Skin epidermis (tissue), 12 donors: ENCODE measurements around the gene HABP2.

Experiments used
- H3K27ac ChIP-seq, 21 experiments: fragments of 200-600 bp; sonication (generic) in 11 of 21; one replicate each; pipeline ENCODE4 v1.5.0; 2020; ENCODE audit warnings: mild to moderate bottlenecking in 3 of 21, inconsistent platforms in 2 of 21, moderate library complexity in 2 of 21
- H3K4me3 ChIP-seq, 7 experiments: fragments of 200-600 bp; sonication (generic) in 2 of 7; one replicate each; pipeline ENCODE4 v1.5.0; 2020; ENCODE audit warnings: inconsistent platforms in 2 of 7, mild to moderate bottlenecking in 2 of 7, moderate library complexity in 1 of 7

The HABP2 gene

DNA sequence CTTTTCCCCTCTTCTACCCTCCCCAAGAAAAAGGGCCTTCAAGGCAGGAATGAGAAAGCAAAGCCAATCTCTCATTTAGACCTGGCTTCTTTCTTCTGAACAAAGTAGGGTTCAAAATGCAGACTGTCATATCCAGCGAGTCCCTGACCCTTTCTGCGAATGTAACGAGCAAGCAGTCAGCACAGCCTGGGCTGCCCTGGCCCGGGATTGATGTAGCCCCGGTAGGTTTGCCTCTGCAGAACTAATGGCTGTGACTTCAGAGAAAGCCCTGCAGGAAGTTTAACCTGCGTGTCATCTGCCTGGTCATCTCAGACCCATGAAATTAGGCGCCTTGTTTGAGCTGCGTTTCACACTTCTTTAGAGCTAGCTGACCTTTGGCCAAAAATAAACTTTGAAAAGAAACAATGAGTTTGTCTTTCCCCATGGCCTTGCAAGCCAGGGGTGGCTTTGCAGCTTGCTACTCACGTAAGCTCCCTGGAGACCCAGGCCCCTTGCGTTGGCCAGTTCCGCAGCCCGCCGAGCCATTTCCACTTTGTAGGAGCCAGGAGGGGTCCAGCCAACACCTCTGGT lies 36.4 kb downstream of the HABP2 start:
- Histone ChIP-seq H3K4me3 (no peak overlapping the region), H3K27ac (no peak overlapping the region)

GRCh38 chr10:113590581-113590980 lies 37.7 kb downstream of the HABP2 start:
- no peak overlapping the region for H3K4me3 ChIP-seq
- no peak overlapping the region for H3K27ac ChIP-seq

GRCh38 chr10:113592380-113592779 lies 39.5 kb downstream of the HABP2 start:
- H3K27ac ChIP-seq: no peak overlapping the region

GRCh38 chr10:113594652-113595051 lies 41.8 kb downstream of the HABP2 start:
- H3K27ac ChIP-seq: no peak overlapping the region
- H3K4me3 ChIP-seq: no peak overlapping the region

More at GRCh38 chr10:113592380-113592779, 39.5 kb downstream of the HABP2 start:
- no peak overlapping the region for H3K4me3 ChIP-seq

DNA sequence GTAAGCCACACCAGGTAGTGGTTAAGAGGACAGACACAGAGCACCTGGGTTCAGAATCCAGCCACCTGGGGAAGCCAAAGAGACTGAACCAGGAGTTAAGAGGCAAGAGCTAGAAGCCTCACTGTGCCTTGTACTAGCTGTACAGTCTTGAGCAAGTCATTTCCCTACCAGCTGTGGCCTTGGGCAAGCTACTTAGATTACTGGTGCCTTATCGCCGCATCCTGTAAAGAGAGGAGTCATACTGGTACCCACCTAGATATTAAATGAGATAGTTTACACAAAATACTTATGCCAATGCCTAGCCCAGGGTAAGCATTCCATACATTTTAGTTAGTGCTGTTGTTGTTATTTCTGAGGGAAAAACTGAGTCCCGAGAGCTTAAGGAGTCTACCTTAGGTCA lies 47.7 kb downstream of the HABP2 start:
- H3K27ac ChIP-seq: no peak overlapping the region
- no peak overlapping the region for H3K4me3 ChIP-seq

DNA sequence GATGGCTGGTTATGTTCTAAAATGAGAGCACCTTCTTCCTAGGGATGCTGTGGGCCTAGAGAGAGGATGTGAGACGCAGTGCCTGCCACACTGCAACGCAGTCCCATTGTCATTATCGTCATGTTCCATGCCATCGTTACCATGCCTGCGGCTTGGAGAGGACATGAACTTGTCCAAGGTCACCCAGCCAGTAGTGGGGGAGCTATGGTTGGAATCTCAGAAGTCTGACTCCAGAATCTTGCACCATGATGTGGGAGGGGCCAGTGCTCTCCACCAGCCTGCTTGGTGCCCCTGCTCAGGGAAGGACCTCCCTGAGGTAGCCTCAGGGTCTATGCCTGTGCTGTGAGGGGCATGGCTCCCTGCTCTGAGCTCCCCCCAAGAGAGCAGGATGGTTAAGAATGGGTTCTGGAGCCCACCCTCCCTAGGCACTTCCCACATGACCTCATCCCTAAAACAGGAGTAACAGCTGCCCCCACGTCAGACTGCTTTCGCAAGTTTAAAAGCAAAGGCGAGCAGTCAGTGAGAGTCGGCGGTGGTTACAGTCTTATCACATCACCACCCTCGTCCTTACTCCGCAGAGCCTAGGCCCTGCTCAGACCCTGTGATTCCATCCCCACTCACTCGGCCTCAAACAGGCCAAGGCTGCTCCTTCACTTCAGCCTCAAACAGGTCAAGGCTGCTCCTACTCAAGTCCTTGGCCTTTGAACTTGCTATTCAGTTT lies 50.4 kb downstream of the HABP2 start:
- no peak overlapping the region for H3K4me3 ChIP-seq
- H3K27ac ChIP-seq: no peak overlapping the region

DNA sequence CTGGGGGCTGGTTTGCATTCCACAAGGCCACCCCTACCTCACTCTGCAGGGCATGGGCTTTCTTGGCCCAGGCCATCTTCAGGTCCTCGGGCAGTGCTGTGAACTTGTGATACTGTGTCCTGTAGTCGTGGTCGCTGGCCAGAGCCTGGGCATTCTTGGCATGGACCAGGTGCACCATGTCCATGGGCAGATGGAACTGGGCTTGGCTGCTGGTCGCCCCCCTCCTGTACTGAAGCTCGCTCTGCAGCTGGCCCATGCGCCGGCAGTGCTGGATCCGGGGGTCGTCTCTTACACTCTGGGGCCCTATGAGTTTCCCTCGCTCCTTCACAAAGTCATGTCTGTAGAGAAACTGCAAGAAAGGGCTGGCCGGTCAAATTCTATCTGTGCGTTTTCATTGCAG lies 51.7 kb downstream of the HABP2 start:
- no peak overlapping the region for H3K4me3 ChIP-seq
- no peak overlapping the region for H3K27ac ChIP-seq

GRCh38 chr10:113605268-113605978 lies 52.6 kb downstream of the HABP2 start:
- Histone ChIP-seq H3K27ac (no peak overlapping the region), H3K4me3 (no peak overlapping the region)

DNA sequence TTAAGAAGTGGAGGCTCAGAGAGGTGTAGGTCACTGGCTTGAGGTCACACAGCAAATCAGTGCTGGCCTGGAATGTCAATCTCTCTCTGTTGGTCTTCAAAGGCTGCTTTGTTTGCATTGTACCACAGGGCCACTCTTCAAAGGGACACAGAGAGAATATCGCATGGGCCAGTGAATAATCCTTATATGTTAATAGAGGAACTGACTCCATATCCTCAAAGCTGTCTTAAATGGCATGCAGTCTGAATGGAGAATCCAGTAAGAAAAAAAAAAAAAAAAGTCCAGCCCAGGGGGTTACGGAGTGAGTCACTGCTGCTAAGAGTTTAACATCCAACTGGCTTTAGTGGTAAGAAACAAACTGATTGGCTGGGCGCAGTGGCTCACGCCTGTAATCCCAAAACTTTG lies 56.9 kb downstream of the HABP2 start:
- Histone ChIP-seq H3K27ac (no peak overlapping the region), H3K4me3 (no peak overlapping the region)

DNA sequence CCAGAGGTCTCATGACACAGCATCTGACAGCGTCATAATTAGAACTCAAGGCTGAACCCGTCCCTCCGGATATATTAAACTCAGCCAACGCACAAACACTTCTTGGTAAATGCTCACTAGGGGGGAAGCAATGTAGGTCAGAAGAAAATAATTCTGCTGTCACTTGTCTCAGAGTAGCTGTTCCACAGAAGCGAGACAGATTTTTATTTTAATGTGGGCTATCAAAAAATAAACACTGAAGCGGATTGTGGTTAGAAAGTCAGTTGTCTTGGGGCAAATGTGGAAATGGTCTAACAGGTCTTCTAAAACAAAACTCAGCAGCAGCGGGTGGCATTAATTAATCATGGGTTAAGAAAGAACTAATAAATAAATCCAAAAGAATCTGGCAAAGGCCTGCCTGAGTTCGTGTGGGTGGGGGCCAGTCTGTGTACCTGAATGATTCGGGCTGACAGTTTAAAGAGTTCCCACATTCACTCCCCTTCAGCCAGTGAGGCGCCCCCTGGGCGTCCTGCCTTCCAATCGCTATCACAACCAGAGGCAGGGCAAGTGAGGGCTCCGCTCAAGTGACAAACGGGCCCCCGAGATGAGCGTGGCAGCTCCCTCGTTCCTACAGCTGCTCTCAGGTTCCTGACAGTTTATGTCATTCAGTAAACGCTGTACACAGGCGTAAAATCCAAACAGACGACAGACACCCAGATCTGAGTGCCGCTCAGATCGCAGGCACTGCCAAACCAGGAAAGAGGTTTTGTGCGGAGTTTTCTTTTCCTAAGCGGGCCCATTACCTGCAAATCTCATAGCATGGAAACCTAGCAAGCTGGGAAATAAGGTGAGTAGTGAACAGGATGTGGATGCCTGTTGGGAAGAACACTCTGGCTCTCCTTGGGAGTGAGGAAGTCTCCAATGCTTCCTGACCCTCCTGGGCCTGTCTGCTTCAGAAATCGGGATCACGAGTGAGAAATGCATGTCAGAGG lies 58.1 kb downstream of the HABP2 start:
- Histone ChIP-seq H3K4me3 (no peak overlapping the region), H3K27ac (no peak overlapping the region)

DNA sequence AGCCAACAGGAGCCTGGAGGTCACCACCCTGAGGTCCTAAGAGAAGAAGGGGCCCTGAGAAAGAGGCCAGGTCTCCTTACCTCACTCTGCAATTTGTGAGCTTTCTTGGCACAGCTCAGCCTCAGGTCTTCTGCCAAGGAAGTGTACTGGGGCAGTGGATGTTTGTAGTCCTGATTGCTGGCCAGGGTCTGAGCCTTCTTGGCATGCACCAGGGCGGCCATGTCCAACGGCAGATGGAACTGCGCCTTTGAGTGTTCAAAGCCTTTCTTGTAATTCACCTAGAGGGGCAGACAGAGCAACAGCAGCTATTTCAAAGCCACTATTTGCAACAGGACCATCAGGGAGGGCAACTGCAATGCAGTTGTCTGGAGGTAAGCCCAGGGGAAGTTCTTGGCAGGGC lies 59.3 kb downstream of the HABP2 start:
- Histone ChIP-seq H3K27ac (no peak overlapping the region), H3K4me3 (no peak overlapping the region)

DNA sequence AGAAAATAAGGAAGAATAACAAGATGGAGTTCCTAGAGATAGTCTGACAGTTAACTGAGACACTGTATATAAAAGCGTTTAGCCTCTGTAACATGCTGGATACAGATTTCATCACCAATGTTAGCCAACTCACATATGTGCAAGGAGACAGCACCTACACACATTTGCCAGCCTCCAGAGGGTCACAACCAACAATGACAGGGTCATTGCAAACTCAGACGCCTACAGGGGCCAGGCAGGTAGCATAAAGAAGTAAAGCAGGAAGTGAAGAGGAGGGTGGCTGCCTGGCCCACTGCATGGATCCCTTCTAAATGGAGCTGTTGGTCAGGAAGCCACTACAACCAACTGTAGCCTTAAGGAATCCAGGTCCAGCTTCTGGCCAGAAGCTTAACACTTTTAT lies 60.6 kb downstream of the HABP2 start:
- no peak overlapping the region for H3K4me3 ChIP-seq
- H3K27ac ChIP-seq: no peak overlapping the region

- Histone ChIP-seq H3K4me3 (no peak overlapping the region), H3K27ac (no peak overlapping the region)
These were observed 61.3 kb downstream of the HABP2 start for GRCh38 chr10:113613977-113614690.

DNA sequence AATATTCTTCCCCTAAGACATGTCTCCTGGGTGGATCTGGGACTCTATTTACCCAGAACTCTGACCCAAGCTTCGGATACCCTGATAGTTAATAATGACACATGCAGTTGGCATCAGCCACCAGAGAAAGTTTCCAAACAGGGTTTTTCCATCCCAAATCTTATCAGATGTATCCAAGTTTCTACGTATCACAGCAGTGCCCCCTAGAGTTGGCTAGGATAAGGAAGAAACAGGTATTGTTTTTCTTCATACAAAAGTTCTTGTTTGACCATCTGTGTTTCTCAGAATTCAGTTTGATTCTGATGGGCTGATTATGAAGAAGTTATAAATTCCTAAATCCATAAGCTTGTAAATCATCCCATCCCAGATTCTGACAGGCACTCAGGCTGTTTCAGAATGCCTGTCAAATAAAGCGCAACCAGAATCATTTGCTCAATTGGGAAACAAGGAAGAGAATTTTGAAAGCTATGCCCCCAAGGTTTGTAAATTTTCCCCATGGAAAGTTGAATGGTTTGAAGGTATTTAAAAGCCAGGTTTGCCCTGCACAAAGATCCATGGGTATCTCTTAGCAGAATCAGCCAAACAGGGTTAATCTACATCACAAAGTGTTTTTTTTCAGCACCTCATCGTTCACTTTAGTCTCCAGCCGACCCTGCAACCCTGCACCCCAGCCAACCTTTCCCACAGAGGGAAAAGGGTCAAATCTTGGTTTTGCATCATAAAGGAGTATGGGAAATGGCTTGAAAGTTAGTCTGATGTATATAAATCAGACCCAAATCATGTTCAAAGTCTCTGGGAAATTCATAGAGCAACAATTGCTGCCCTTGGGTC lies 63.6 kb downstream of the HABP2 start:
- H3K4me3 ChIP-seq: no peak overlapping the region
- H3K27ac ChIP-seq: no peak overlapping the region

- H3K27ac ChIP-seq: no peak overlapping the region
These were observed 64.2 kb downstream of the HABP2 start for GRCh38 chr10:113617086-113617485.

DNA sequence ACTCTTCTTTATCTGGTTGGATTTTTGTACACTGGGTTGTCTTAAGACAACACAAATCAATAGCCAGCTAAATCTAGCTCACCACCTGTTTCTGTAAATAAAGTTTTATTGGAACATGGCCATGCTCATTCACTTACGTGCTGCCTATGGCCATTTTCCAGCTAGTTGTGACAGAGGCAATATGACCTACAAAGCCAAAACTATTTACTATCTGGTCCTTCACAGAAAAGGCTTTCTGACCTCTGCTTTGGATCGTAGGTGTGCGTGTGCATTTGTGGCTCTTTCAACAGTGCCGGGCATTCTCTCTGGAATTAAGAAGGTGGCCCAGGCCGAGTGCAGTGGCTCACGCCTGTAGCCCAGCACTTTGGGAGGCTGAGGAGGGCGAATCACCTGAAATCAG lies 65.5 kb downstream of the HABP2 start:
- no peak overlapping the region for H3K4me3 ChIP-seq
- H3K27ac ChIP-seq: no peak overlapping the region

More at GRCh38 chr10:113617086-113617485, 64.2 kb downstream of the HABP2 start:
- no peak overlapping the region for H3K4me3 ChIP-seq

DNA sequence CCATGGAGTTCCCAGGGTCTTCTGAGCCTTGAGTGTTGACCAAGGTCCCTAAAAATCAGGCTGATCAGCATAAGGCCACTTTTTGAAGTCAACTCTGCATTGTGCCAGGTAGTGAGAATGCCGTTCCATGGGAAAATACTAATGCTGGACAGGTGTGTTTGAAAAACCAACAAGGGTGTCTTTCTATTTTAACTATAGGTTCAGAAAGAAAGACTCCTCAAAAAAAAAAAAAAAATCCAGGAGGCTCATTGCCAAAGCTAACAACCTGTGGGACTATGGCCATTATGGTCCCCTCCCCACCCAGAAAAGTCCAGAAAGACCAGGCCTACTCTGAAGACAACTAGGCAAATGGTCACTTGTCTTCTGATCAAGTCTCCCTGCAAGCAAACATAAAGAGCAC lies 66.5 kb downstream of the HABP2 start:
- no peak overlapping the region for H3K4me3 ChIP-seq
- H3K27ac ChIP-seq: no peak overlapping the region

DNA sequence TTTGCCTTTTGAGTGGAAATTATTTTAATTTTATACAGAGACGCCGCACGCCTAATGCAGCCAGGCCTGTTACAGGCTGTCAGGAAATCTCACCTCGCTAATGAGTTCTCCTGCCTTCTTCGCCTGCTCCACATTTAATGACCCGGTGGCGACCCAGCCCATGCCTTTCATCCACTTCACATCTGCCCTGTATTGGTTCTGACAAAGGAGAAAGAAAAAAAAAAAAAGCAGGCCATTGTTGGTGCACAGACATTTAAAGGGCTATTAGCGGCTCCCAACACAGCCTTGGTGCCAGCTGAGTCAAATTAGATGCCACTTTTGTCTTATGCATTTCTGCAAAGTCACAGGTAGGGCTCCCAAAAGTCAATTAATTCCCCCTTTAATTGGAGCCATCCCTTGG lies 67.7 kb downstream of the HABP2 start:
- H3K27ac ChIP-seq: no peak overlapping the region
- H3K4me3 ChIP-seq: no peak overlapping the region

DNA sequence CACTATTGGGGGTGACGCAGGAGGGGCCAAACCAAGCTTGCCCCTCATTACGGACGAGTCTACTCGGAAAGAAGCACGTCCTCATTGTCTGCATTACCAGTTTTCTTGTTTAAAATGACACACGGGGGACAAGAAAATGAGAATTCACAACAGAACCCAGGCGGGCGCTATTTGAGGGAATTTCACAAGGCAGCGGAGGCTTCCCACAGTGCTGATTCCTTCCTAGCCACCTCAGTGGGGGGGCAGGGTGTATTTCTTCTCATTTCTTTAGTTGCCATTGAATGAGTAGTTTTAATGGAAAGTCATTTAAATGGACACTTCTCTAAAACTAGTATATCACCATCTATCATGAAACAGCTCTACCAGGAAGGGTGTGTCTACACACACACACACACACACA lies 68.1 kb downstream of the HABP2 start:
- Histone ChIP-seq H3K27ac (no peak overlapping the region), H3K4me3 (no peak overlapping the region)
